Effector CD4-positive, alpha-beta T cell (primary cell): ENCODE measurements around the gene ZDHHC8.

Source experiments
- DNase-seq: peaks from one replicate; pipeline ENCODE4 v3.0.0-alpha.2; 2020

Gene ZDHHC8

DNA sequence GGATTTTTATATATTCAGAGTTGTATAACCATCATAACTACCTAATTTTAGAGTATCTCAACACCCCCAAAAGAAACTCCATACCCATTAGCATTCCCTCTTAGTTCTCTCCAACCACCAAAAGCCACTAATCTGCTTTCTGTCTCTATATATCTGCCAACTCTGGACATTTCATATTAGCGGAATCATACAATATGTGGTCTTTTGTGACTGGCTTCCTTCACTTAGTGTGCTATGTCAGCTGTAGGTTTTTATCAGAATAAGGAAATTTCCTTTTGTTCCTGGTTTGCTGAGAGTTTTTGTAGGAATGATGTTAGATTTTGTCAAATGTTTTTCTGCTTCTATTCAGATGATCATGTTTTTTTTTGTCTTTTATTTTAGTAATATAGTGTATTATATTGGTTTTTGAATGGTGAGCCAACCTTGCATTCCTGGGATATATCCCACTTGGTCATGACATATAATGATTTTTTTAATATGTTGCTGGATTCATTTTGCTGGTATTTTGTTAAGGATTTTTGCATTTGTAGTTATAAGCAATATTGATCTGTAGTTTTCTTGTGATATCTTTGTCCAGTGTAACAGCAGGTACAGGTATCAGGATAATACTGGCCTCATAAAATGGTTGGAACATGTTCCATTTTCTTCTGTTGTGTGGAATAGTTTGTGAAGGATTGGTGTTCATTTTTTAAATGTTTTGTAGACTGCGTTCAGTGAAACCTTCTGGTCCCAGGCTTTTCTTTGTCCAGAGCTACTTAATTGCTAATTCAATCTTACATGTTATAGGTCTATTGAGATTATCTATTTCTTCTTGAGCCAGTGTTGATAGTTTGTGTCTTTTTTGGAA lies 34.8 kb upstream of the ZDHHC8 start:
- no peak for DNase-seq

DNA sequence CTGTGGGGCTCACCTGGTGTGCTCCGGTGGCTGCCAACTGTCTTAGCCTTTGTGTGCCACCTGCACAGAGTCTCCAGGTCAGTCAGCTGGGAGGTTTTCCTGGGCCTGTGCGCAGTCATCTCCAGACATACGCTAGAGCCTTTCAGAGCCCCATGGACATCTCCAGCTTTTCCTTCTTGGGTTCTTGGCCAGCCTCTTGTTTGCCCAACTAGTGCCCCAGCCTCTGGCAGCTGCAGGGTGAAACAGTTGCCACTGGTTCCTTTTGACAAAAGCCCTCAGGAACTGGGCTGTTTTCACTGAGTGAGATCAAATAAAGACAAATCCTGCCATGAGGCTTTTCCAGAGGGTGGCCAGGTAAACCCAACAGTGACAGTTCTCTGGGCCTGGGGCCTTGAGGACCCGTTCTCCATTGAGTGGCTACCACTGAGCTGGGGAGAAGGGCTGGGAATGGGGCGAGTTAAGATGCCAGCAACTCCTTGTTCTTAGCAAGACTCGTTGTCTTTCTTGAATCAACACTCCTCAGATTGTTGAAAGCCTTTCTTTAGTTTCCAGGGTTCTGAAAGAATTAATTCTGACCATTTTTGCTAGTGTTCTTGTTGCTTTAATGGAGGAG lies 32.4 kb upstream of the ZDHHC8 start:
- no peak for DNase-seq

DNA sequence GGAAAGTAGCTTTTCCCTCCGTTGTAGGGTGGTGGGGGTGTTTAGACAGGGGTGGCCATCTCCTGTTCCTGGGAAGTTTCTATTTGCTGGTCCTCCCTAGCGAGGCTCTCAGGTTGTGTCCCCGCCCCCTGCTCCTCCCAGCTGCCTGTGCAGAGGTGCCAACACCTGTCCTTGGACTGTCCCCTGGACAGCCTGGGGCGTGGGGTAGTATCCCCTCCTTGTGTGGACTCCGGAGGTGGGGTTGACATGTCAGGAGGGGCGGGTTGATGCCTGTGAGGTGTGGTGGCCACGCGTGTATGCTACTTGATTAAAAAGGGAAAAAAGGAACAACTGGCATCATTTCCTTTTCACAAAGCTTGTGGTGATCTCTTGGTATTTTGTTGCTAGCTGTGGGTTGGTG lies 30.0 kb upstream of the ZDHHC8 start:
- DNase-seq, result no peak

DNA sequence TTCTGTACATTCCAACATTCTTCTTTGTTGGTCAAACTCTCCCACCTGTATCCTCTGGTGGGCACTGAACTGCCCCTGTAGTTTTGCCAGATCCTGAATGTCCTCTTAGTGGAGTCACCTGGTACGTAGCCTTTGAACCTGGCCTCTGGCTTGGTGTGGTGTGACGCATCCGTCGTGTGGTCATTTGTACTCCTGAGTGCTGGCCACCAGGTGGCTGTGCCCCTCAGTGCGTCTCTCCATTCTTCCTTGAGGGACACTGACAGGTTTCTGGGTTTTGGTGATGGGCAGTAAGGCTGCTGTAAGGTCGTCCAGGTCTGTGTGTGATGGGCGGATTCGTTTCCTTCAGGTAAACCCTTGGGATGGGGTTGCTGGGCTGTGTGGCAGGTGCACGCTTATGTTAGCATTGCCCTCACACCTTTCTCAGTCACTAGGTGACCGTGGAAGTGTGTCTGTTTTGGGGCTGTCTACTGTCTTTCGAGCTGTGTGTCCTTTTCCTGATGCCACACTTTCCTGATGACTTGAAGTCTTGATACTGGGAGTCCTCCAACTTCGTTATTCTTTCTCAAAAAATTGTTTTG lies 29.3 kb upstream of the ZDHHC8 start:
- DNase-seq, result no peak

DNA sequence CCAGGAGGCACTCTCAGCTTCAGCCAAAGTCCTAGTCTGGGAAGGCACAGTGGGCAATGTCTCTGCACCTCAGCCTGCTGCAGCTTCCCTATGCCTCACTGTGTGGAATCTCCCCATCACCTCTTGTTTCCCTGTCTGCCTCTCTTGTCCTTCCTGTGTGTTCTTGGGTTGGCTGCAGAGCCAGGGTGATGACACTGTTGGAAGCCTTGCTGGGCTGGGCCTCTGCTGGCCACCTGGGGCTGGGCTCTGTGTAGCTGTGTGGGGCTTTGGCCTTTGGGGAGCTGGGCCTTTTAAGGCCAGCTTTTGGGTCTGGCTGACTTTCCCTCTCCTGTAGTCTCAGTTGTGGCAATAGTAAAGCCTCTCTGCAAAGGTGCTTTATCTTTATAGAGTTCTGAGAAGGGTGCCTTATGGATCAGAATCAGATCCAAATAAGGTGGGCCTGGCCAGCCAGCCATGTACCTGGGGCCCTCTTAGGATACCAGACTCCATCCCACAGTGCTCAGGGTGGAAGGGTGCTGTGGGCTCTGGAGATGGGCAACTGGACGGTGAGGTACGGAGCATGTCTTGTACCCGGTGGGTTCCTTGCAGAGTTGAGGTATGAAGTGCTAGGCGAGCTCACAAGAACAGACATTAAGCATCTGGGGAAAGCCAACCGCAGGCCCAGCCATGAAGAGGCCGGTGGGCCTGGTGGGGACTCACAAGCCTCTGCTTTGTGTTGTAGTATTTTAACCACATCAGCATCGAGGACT lies 26.0 kb upstream of the ZDHHC8 start:
- DNase-seq, result no peak

DNA sequence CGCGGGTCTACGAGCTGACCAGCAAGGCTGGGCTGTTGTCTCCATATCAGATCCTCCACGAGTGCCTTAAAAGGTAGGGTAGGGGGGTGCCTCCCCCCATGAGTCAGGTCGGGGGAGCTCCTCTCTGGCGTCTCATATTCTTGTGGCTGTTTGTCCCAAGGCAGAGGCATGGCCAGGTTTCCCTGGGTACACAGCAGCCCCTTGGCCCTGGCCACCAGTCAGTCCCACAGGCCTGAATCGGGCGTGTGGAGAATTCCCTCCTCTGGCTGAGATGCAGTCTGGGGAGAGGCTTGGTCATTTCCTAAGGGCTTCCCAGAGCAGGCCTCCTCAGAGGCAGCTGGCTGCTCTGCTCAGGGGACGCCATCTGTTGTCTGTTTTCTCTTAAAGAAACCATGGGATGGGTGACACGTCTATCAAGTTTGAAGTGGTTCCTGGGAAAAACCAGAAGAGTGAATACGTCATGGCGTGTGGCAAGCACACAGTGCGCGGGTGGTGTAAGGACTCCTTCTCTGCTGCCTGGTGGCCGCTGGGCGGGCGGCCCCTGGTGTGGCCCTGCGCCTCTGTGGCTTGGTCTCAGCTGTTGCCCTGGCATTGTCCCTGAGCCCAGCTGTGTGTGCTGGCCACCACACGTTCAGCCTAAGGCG lies 25.3 kb upstream of the ZDHHC8 start:
- DNase-seq, result no peak

DNA sequence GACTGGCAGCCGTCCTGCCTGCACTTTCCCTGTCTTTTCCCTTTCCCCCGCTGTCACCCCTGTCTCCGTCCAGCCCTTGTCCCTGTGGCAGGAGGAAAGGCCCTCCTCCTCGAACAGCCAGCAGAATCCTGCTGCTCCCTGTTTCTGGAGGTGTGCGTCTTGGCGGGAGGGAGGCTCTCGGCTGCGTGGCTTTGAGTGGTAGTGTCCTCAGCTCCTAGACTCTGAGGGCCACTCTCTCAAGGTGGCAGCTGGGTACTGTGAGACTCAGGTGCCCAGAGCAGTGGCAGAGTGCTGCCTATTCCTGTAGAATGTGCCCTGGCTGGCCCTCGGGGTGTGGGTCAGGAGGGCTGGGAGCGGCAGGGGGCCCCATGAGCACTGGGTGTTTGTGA lies 24.8 kb upstream of the ZDHHC8 start:
- no peak for DNase-seq

DNA sequence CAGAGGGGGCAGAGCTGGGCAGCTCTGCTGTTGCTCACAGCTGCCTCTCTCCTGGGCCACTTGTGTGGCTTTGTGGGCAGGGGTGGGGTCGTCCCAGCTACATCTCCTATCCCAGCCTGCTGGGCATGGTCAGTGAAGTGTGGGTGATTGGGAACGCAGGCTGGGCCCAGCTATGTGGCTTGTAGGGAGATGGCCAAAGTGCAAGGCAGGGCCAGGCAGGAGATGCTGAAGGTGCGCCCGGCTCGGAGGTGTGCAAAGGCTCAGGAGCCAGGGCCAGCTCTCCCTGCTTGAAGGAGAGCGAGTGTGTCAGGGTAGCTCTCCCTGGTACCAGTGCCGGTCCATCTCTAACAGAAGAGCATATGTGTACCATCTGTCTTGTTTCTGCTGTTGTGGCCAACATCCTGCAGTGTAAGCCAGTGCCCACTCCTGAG lies 24.1 kb upstream of the ZDHHC8 start:
- no peak for DNase-seq

DNA sequence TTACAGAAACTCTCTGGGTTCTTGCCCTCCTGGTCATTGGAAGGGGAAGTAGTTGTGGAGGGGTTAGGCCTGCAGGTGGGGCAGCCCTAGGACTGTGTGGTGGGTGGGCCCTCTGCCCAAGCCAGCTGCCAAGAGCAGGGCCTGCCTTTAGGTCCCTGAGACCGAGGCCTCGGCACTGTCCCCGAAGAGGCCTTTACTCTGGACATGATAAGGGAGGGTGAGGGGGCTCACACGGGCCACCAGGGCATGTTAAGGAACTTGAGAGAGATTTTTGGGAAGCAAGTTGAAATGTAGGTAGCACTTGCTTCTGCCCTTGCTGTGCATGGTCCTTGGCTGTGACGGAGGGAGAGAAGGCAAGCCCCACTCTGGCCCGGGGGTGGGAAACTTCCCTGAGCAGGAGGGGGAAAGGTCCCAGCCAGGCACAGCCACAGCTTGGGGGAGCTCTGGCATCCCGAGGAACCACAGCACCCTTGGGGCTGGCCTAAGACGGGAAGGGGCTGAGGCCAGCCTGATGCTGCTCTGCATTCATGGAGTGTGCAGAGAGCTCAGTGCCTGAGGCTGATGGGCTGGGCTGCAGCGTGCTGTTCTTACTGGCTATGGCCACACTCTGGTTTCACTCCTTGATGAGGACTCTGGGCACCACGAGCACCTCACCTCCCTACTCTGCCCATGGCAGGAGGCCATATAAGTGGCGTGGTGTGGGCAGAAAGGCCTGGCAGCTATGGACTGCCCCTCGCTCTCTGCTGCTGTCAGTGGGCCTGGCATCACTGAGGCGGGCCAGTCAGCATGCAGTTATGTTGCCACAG lies 23.4 kb upstream of the ZDHHC8 start:
- DNase-seq, result no peak

DNA sequence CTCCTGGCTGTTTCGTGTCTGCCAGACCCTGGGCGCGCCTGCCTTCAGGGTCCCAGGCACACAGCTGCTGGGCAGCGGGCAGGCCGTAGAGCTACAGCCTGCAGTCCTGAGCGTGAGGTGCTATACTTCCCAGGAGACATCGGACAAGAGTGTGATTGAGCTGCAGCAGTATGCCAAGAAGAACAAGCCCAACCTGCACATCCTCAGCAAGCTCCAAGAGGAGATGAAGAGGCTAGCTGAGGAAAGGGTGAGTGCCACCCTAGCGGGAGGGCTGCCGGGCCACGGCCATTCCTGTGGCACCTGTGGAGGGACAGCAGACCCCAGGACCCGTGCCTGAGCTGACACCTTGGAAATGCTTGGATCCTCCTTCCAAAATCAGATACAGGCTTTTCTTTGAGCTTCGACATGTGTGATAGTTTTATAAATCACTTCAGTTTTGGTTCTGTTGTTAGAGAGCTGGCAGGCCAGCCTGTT lies 22.8 kb upstream of the ZDHHC8 start:
- DNase-seq, result no peak

DNA sequence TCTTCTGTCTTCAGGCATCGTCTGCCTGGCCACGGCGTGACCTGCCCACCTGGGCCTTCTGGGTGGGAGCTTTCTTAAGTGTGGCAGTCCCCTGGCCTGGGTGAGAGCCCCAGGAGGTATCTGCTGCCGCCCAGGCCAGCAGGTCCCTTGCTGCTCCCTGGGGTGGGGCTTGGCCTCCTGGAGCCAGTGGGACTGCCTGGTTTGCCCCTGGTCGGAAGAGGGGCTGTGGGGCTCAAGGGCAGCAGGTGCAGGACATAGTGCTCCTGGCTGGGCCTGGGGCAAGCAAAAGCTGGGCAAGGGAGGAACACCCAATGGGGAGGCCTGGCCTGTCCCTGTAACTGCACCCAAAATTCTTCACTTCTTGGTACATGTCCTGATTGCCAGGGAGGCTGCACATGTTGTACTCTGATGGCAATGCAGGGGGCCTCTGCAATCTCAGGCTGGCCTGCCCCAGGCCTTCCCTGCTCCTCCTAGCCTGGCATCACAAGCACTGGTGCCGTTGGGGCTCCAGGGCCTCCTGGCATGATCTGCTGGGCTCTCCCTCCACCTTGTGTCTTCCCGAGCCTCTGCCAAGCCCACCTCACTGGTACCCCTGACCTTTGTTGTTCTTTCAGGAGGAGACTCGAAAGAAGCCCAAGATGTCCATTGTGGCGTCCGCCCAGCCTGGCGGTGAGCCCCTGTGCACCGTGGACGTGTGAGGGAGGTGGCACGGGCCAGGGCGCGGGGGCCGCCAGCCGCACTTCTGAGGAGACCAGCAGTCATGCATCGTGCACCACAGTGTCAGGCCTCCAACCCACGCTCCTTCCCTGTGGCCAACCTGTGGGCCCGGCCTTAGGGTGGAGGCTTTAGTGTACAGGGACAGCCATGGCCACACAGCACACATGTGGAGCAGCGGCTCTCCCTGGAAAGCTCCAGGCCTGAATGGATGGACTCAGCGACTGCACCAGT lies 21.9 kb upstream of the ZDHHC8 start:
- no peak for DNase-seq

DNA sequence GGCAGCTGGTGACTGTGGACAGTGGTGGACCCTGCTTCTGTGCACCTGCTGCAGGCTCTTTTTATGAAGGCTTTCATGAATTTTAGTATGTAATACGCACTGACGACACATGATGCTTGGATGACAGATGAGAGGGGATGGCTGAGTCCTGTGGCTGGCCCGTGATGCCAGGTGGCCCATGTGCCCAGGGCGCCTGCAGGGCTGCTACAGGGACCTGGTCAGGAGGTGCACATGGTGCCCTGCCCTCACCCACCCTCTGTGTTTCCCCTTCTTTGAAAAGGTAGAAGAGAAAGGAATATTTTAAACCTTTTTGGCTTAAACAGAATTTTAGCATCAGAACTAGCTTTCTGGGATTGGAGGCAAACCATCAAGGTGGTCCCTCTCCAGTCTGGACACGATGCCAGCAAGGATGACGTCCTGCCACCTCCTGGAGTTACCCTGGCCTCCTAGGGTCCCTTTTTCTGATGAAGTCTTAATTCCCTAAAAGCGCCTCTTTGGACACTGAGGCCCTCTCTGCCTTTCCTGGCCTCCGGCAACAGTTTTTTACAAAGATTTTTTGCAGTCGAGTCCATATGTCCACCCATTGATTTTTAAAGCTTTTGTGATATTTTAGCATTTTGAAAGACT lies 21.1 kb upstream of the ZDHHC8 start:
- DNase-seq, result no peak

DNA sequence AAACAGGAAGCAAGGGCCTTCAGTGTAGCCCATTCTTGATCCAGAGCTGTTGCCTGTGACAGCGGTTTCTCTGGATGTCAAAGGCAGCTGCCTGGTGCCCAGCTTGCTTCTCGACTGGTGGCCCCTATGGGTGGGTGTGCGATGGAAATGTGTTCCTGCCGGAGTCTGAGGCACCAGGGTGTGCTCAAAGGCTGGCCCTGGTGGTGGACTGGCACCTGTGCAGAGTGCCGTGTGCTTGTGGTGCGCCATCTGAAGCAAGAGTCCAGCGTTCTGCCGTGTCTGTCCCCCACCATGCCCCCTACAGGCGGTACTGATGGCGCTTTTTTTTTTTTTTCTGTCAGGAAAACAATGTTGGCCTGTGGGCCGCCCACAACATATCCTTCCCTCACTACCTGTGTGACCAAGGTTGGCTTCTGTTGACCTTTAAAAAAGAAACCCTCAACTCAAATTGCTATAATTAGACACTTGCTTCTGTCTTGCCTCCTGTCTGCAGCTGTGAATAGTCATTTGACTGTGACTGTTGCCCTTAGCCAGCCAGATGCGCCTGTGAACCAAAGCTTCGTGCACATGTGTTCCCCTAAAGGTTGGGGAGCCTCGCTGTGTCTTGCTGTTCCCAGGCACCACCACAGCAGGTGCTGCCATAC lies 20.4 kb upstream of the ZDHHC8 start:
- DNase-seq, result no peak

DNA sequence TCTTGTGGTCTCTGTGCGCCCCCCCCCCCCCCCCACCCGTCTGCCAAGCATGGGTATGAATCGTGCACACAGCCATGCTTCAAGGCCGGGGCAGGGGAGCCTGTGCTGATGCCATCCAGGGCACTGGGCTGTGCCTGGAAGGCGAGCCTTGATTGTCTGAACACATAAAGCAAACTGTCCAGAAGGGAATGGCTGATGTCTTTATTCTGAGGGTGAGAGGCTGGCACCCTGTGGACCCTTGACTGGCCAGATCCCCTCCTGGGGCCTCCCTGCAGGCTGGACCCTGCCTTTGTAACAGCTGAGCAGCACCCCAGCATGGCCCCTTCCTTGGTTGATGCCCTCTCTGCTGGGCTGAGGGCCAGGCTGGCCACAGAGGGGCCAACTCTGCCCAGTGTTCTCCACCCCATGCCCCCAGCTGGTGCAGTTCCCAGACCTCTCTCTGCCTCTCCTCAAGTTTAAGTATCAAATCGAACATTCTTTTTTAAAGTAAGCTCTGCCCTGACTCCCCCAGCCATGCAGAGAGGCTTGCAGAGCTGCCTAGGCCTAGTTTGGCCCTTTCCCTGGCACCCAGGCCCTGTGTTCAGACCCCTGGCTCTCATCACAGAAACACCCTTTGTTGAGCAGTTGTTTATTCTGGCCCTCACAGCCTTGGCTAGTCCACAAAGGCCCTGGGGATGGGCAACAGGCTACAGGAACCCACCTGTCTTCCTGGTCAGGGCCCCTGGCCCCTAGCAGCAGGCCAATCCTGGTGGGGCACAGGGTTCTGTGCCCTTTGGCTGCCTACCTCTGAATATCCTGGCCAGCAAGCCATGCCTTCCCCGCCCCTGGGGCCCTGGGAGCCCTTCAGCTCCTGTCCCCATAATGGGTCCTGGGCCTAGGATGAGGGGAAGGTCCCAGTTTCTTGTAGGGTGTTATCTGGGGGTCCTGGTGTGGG lies 19.6 kb upstream of the ZDHHC8 start:
- no peak for DNase-seq

DNA sequence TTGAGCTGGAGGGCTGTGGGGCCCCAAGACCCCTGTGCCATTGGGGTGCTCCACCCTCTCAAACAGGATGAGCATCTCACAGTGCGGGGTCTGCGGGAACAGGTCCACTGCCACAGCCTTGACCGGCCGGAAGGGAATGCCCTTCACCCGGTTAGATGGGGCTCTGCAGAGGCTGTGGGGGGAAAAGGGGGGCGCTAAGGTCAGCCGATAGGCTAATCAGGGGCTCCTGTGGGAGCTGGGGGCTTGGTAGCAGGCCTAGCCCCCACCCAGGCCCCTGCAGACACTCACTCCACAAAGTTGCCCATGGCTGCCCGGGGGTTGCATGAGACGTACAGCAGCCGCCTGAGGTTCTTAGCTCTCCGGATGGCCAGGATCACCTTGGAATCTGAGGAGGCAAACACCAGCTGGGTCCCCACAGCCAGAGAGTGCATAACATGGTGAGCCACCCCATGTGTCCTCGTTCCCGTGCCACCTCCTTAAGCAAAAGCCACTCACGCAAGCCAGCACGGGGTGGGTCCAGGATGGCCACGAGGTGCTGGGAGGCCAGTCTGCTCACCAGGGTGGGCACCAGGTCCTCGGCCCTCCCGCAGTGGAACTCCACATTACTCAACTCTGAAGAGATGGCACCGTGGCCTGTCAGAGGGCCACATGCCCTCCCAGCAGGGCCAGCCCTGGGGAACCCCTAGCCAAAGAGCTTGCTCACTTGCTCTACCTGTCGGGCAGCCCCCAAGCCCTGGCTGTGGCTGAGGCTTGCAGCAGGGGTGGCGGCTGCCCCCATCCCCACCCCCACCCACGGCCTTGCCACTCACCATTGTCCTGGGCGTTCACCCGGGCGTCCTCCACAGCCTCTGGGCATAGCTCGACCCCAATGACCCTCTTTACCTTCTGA lies 18.7 kb upstream of the ZDHHC8 start:
- no peak for DNase-seq

DNA sequence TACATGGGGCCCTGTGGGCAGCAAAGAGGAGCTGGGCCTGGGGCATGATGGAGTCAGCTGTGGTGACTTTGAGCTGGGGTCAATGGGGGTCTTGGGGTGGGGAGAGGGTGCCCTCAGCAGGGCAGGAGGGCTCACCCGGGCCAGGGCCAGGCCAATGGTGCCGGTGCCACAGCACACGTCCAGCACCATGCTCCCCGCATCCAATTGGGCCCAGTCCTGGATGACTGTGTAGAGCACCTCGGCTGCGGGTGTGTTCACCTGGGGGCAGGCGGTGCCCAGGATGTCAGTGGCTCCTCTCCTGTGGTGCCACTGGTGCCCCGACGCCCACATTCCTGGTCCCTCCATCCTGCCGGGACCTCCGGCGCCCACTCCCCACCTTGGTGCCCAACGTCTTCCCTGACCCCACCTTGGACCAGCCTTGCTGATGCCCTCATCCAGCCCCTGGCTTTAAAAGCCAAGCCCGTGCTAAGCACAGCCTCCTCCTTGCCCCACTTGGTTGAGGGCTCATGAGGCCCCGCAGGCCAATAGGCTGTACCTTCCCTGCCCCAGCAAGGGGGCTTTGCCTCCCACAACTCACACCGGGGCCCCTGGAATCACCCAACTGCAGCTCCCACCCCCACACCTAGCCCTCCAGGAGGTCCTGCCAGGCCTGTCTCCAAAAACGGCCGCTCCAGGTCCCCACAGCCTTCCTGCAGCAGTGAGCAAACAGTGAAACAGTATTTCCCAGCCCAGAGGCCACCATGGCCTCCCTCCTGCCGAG lies 17.9 kb upstream of the ZDHHC8 start:
- DNase-seq, result no peak
